ENCODE results near the gene SORT1. TPM values are rescaled to one million over a fixed set of nuclear protein-coding genes. Genes with fewer than 3 reads are reported as not detected.

The SORT1 gene
- total and polyA plus RNA-seq, 2 of the 8 experiments (the other 6 are each of a cell fraction or from before 2014, with no cell fraction given) = 18.7 to 69.6 TPM

DNA sequence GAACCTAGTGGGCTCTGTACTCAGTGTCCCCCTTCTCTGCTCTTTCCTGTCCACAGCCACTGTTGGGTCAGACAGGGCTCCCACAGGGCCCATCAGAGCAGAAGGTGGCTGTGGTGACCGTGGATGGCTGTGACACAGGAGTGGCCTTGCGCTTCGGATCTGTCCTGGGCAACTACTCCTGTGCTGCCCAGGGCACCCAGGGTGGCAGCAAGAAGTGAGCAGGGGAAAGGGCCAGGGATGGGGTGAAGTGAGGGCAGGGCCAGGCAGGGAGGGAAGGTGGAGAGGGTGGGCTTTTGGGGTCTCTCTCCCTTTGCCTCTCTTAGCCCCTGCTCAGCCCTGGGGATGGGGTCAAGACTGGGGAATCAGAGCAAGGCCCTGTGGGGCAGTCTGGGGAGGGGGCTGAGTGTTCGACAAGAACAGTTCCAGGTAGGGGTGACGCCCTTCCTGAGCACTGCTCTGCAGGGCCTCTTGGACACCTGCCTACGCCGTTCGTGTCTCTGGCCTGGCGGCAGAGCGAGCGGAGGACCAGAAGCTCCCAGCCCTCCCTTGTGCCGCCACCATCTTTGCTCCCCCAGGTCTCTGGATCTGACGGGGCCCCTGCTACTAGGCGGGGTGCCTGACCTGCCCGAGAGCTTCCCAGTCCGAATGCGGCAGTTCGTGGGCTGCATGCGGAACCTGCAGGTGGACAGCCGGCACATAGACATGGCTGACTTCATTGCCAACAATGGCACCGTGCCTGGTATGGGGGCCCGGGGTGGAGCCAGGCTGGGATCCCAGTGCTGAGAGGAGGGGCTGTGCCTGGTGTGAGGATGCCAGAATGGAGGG is 135.3 kb downstream of the SORT1 start:
- H3K4ac ChIP-seq (replicated peaks; ENCODE audit: insufficient read length, low read depth, low read length) = no peak overlapping the region
- no peak overlapping the region for H3K4me2 ChIP-seq (ENCODE audit: insufficient read depth in 1 of 2, low read depth in 2 of 2, low read length in 2 of 2)
- no peak overlapping the region for H3K18ac ChIP-seq (ENCODE audit: extremely low read depth, low read length)
- H3K4me1 ChIP-seq (replicated peaks in 1 of 4; ENCODE audit: control insufficient read depth in 3 of 4, insufficient read depth in 4 of 4, low read length in 3 of 4) = peaks cover 0 to 11% (median 3%) of the 10 kb centered on the region in 4 experiments; a peak in 4 of 7 replicates
- no peak overlapping the region for H3K9ac ChIP-seq (replicated peaks in 1 of 4; ENCODE audit: extremely low read depth in 1 of 4, low read depth in 3 of 4, low read length in 3 of 4)
- H2BK120ac ChIP-seq (replicated peaks; ENCODE audit: low read depth, low read length) = no peak overlapping the region
- no peaks in the 10 kb centered on the region for H3K79me1 ChIP-seq (ENCODE audit: low read depth, low read length)
- no peaks in the 10 kb centered on the region for H3K23me2 ChIP-seq (ENCODE audit: low read depth, low read length)
- H3K56ac ChIP-seq (replicated peaks; ENCODE audit: insufficient read length, low read depth, low read length) = no peak overlapping the region
- H2AK5ac ChIP-seq (ENCODE audit: low read depth, low read length) = no peak overlapping the region
- no peaks in the 10 kb centered on the region for H3K9me3 ChIP-seq (ENCODE audit: insufficient read depth in 2 of 2, low read depth in 1 of 2, low read length in 1 of 2)
- H3K36me3 ChIP-seq (ENCODE audit: control insufficient read depth in 2 of 4, insufficient read depth in 4 of 4, low read length in 3 of 4) = peaks cover 7 to 23% (median 15%) of the 10 kb centered on the region in 4 experiments; a peak in 5 of 8 replicates
- H2BK15ac ChIP-seq (ENCODE audit: low read length) = no peak overlapping the region
- 0 out of 2 replicates have a peak overlapping the region, but pooled peaks have one; percentile 18 for H2BK5ac ChIP-seq (ENCODE audit: low read depth, low read length)
- H3K27me3 ChIP-seq (replicated peaks in 1 of 4; ENCODE audit: control insufficient read depth in 3 of 4, extremely low read depth in 1 of 4, insufficient read depth in 3 of 4, low read length in 3 of 4) = no peaks in the 10 kb centered on the region
- H3K79me2 ChIP-seq (ENCODE audit: control insufficient read depth in 1 of 2, insufficient read depth in 2 of 2, low read length in 2 of 2) = 0 out of 4 replicates have a peak, but pooled peaks cover 0 to 2% of the 10 kb centered on the region in 2 experiments
- FAIRE-seq = no peak
- 90% methylated on average over 21 of the region's 22 CpGs; no CpG with 5 or more reads in 1 of the 2 experiments for WGBS, 2 experiments (ENCODE audit: extremely low coverage in 1 of 2, insufficient coverage in 1 of 2, insufficient read length in 1 of 2, insufficient replicate concordance in 2 of 2, low coverage in 1 of 2, low lambda C conversion rate in 2 of 2, missing lambda C conversion rate in 1 of 2)
- H4K5ac ChIP-seq (ENCODE audit: insufficient read length, low read depth, low read length) = no peak overlapping the region
- no peak for DNase-seq (ENCODE audit: low read depth in 1 of 2, low spot score in 2 of 2)
- peaks cover 0 to 7% of the 10 kb centered on the region in 2 experiments for H4K20me1 ChIP-seq (replicated peaks in 1 of 2; ENCODE audit: control insufficient read depth in 1 of 2, insufficient read depth in 2 of 2, low read length in 2 of 2)
- H3K27ac ChIP-seq (ENCODE audit: low read depth, low read length) = no peak overlapping the region
- H4K91ac ChIP-seq (replicated peaks; ENCODE audit: insufficient read length, low read length) = peak overlapping the region; percentile 36
- no peak overlapping the region for H2AFZ ChIP-seq (ENCODE audit: low read length)
- H2BK12ac ChIP-seq (ENCODE audit: low read depth, low read length) = no peak overlapping the region; the same call in 1 of the 2 replicates
- no peak overlapping the region for H3K4me3 ChIP-seq (ENCODE audit: extremely low read depth in 1 of 4, insufficient read depth in 2 of 4, low read depth in 3 of 4, low read length in 4 of 4)
- ChIA-PET POLR2A (ENCODE audit: partially characterized antibody) (interaction anchor here (0.7 to 1.8 kb wide), 4 partner anchors 15 to 163 kb away, joined by 3 to 5 read pairs (median 3); no protein-coding TSS in a partner anchor), CTCF (ENCODE audit: partially characterized antibody) (interaction anchor here (0.6 to 8.5 kb wide), 19 partner anchors 8 to 270 kb away, joined by 3 to 95 read pairs (median 6); partner anchors contain the start of gene SORT1)
- no peak overlapping the region for H3K14ac ChIP-seq (ENCODE audit: insufficient read length)
- peak overlapping the region; percentile 78; the same call in 1 of the 2 replicates for H4K8ac ChIP-seq (ENCODE audit: extremely low read depth, insufficient read depth, low read length)
- H3K23ac ChIP-seq (ENCODE audit: insufficient read length) = no peak overlapping the region
- H2BK20ac ChIP-seq (ENCODE audit: low read length) = no peak overlapping the region
- no peak for TF ChIP-seq ZNF274 (IDR thresholded peaks at IDR 0.05; ENCODE audit: borderline replicate concordance, extremely low read depth, low read length)
- no peak for TF ChIP-seq BCL11A (IDR thresholded peaks at IDR 0.05; ENCODE audit: low read depth in 2 of 2, low read length in 2 of 2)
- TF ChIP-seq YY1 (IDR thresholded peaks at IDR 0.05; ENCODE audit: low read depth, low read length) = no peak
- no peak for TF ChIP-seq SP4 (IDR thresholded peaks at IDR 0.05; ENCODE audit: low read length)
- no peak for TF ChIP-seq SIN3A (conservative IDR thresholded peaks at IDR 0.05 in 1 of 2, IDR thresholded peaks at IDR 0.05 in 1 of 2; ENCODE audit: low read depth in 1 of 2, low read length in 2 of 2)
- no peak for TF ChIP-seq JUN (IDR thresholded peaks at IDR 0.05; ENCODE audit: low read depth, low read length)
- TF ChIP-seq, protein P1, sequence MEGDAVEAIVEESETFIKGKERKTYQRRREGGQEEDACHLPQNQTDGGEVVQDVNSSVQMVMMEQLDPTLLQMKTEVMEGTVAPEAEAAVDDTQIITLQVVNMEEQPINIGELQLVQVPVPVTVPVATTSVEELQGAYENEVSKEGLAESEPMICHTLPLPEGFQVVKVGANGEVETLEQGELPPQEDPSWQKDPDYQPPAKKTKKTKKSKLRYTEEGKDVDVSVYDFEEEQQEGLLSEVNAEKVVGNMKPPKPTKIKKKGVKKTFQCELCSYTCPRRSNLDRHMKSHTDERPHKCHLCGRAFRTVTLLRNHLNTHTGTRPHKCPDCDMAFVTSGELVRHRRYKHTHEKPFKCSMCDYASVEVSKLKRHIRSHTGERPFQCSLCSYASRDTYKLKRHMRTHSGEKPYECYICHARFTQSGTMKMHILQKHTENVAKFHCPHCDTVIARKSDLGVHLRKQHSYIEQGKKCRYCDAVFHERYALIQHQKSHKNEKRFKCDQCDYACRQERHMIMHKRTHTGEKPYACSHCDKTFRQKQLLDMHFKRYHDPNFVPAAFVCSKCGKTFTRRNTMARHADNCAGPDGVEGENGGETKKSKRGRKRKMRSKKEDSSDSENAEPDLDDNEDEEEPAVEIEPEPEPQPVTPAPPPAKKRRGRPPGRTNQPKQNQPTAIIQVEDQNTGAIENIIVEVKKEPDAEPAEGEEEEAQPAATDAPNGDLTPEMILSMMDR (IDR thresholded peaks at IDR 0.05; ENCODE audit: control extremely low read depth in 1 of 3, insufficient read depth in 1 of 3, low read depth in 1 of 3, low read length in 3 of 3) = no peak
- TF ChIP-seq SRF (IDR thresholded peaks at IDR 0.05; ENCODE audit: low read depth, low read length) = no peak
- TF ChIP-seq EGR1 (IDR thresholded peaks at IDR 0.05; ENCODE audit: borderline replicate concordance, low read depth, low read length) = no peak
